Tibial artery (tissue), 4 donors: Measurements from ENCODE around the gene COMT.

Experiments
- DNase-seq, 2 donors: peaks; one replicate each; pipeline ENCODE4 v3.0.0-alpha.2; 2019
- H3K27ac ChIP-seq, 2 donors: fragments of 200-600 bp; sonication (generic) in 1 of 2; 1 replicate in 1 of 2; 2 replicates in 1 of 2; pipeline ENCODE4 v1.5.1; 2018 to 2019; ENCODE audit warnings: mild to moderate bottlenecking in 1 of 2
- H3K27me3 ChIP-seq, 2 donors: fragments of 200-600 bp; sonication (generic) in 1 of 2; one replicate each; pipeline versions ENCODE4 v1.5.1 to v1.6.0; 2016 to 2019
- H3K36me3 ChIP-seq, 3 donors: fragments of 200-600 bp; sonication (generic) in 2 of 3; one replicate each; pipeline ENCODE4 v1.5.1; 2016 to 2019; ENCODE audit warnings: mild to moderate bottlenecking in 2 of 3
- H3K4me1 ChIP-seq, 4 donors: fragments of 200-600 bp; sonication (generic) in 2 of 4; 1 replicate in 3 of 4; 2 replicates in 1 of 4; pipeline ENCODE4 v1.5.1; 2016 to 2019
- H3K4me3 ChIP-seq, 2 donors: fragments of 200-600 bp; sonication (generic) in 1 of 2; 1 replicate in 1 of 2; 2 replicates in 1 of 2; pipeline ENCODE4 v1.5.1; 2018 to 2019; ENCODE audit warnings: mild to moderate bottlenecking in 2 of 2
- H3K9me3 ChIP-seq, 3 donors: fragments of 200-600 bp; sonication (generic) in 1 of 3; one replicate each; pipeline ENCODE4 v1.5.1; 2016 to 2019
- CTCF ChIP-seq, 2 experiments: fragments of 200-600 bp in 1 of 2; fragments of 450-650 bp in 1 of 2; IDR thresholded peaks; one replicate each; pipeline ENCODE4 v1.5.1; 2017 to 2019; ENCODE audit warnings: antibody characterized with exemption in 2 of 2, mild to moderate bottlenecking in 1 of 2, moderate library complexity in 1 of 2
- intact Hi-C: fragments of 100-400 bp; cut with DNase I; formaldehyde crosslinking; loops from one replicate; pipeline ENCODE4 v1.15.0; 2023; ENCODE audit warnings: low total_unique reads

COMT gene

GRCh38 chr22:19980766-19981165 is 39.2 kb downstream of the COMT start:
- no peak for DNase-seq
- TF ChIP-seq CTCF (IDR thresholded peaks at IDR 0.05), result no peak

GRCh38 chr22:19981171-19981960 is 39.8 kb downstream of the COMT start:
- peak overlapping the region in 1 of 2 donors; percentile 97 for H3K27ac ChIP-seq
- H3K27me3 ChIP-seq, result no peaks in the 10 kb centered on the region
- DNase-seq, result peak in 1 of 2 donors; percentile 64
- no peak overlapping the region for H3K4me3 ChIP-seq
- TF ChIP-seq CTCF (IDR thresholded peaks at IDR 0.05), result no peak
- H3K4me1 ChIP-seq, result peaks cover 8 to 45% (median 38%) of the 10 kb centered on the region in 4 donors
- H3K36me3 ChIP-seq, result peaks cover 6 to 55% (median 55%) of the 10 kb centered on the region in 3 donors
- intact Hi-C loops, result no loop called here
- no peaks in the 10 kb centered on the region for H3K9me3 ChIP-seq

More at GRCh38 chr22:19980766-19981165, 39.2 kb downstream of the COMT start:
- Histone ChIP-seq H3K27ac (no peak overlapping the region), H3K36me3 (peaks cover 6 to 56% (median 55%) of the 10 kb centered on the region in 3 donors), H3K4me3 (no peak overlapping the region), H3K9me3 (no peaks in the 10 kb centered on the region), H3K4me1 (peaks cover 2 to 39% (median 33%) of the 10 kb centered on the region in 4 donors), H3K27me3 (no peaks in the 10 kb centered on the region)
- intact Hi-C loops, result no loop called here

DNA sequence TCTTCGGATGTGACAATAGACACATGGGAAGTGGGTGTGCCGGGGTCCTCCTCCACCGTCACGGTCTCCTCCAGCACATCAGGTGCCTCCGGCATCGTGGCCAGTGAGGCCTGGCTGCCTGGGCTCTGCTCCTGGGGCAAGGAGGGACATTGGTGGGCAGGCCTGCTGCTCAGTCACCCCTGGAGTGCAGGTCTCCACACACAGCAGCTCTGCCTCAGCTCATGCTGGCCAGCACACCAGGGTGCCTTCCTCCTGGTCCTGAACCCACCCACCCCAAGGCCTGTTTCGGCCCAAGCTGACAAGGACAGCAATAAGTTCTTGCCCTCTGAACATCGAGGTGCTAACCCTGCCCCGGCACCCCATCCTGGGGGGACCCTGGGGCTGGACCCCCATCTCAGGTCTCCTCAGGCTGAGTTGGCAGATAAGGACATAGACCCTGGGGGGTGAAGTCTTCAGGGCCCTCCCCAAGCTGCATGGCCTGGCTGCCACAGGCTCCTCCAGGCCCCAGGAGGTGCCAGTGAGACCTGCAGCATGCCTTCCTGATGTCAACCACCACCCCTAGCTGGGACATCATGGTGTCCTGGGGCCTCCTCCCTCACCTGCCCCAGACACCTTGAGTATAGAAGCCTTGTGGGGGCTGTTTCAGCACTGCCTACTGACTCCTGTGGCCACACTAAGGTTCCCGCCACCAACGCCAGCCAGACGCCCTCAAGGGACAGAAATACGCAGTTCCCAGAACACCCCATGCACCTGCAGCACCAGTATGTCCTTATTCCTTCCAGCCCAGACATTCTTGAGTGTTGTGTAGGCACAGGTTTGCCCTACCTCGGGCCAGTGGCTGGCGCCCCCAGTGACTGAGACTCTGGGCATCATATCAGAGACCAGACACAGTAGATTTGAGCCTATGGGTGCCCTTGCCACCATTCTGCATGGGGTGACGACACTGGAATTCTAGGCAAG is 40.7 kb downstream of the COMT start:
- TF ChIP-seq CTCF (IDR thresholded peaks at IDR 0.05), result no peak
- DNase-seq, result peak in 1 of 2 donors; percentile 64
- Histone ChIP-seq H3K27ac (peak overlapping the region; percentile 97 to 98), H3K27me3 (no peaks in the 10 kb centered on the region), H3K9me3 (no peaks in the 10 kb centered on the region), H3K4me1 (peaks cover 8 to 47% (median 40%) of the 10 kb centered on the region in 4 donors), H3K36me3 (peaks cover 6 to 47% (median 46%) of the 10 kb centered on the region in 3 donors), H3K4me3 (no peak overlapping the region)
- intact Hi-C loops, result no loop called here

DNA sequence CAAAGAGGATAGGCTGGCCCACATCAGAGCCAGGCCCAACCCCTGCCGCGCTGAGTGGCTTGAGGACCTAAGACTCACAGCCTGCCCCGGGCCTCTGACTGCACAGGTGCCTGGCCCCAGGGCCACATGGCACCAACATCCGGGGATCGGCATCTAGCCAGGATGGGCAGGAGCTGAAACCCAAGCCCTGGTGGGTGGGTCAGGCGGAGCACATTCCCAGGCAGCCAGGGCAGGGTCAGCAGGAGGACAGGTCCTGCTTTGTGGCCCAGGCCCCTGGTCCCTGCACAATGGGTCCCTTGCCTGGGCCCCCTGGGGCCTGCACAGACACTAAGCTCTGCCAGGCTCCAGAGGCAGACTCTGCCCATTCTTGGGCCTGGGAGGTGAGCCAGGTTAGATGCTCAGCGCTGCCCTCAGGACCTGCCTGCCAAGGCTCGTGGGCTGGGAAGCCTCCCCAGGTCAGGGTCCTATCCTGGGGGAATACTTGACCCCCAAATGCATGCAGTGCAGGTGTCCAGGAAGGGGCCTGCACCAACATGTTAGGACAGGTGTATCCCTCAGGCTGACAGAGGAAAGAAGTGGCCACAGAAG is 41.5 kb downstream of the COMT start:
- peaks cover 8 to 55% (median 48%) of the 10 kb centered on the region in 4 donors for H3K4me1 ChIP-seq
- no peaks in the 10 kb centered on the region for H3K27me3 ChIP-seq
- peaks cover 6 to 39% (median 39%) of the 10 kb centered on the region in 3 donors for H3K36me3 ChIP-seq
- no peak overlapping the region for H3K4me3 ChIP-seq
- no peaks in the 10 kb centered on the region for H3K9me3 ChIP-seq
- H3K27ac ChIP-seq, result peak overlapping the region; percentile 97 to 98
- peak in 1 of 2 donors; percentile 59 for DNase-seq
- no peak for TF ChIP-seq CTCF (IDR thresholded peaks at IDR 0.05)
- intact Hi-C loops, result no loop called here

DNA sequence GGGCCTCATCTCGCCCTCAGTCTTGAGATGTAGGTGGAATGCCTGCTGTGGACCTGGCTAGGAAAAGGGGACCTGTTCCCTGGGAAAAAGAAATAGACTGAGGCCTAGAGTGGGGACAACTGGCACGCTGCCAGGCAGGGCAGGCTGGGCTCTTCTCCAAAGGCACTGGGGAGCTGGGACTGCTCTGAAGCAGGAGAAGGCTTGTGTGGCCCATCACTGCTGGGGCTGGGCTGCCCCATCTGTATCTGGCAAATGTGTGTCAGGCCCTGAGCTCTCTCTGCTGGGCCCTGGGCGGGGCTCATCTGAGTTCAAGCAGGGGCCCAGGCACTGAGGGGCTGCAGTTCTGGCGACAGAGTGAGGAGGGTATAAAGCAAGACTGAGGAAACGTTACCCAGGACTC is 42.2 kb downstream of the COMT start:
- Histone ChIP-seq H3K36me3 (peaks cover 6 to 33% (median 32%) of the 10 kb centered on the region in 3 donors), H3K9me3 (no peaks in the 10 kb centered on the region), H3K4me1 (peaks cover 8 to 62% (median 55%) of the 10 kb centered on the region in 4 donors), H3K27ac (peak overlapping the region; percentile 97 to 98), H3K4me3 (peak overlapping the region in 1 of 2 donors; percentile 95), H3K27me3 (no peaks in the 10 kb centered on the region)
- DNase-seq, result peak in 1 of 2 donors; percentile 72
- TF ChIP-seq CTCF (IDR thresholded peaks at IDR 0.05), result no peak
- intact Hi-C loops, result no loop called here
